ENCODE data around the gene NUP205.
A peak's percentile ranks its signal among the peaks of the same experiment; 100 is the strongest.
"Not testable (repeated sequence)": the region's sequence is repeated elsewhere in the genome, so short reads cannot be mapped to it uniquely, and the experiment has no call there.

NUP205 gene

GRCh38 chr7:135634191-135634878 lies 76.6 kb downstream of the NUP205 start:
- no peaks in the 10 kb centered on the region for H3K79me2 ChIP-seq (ENCODE audit: insufficient read depth, low read depth)
- H3K27ac ChIP-seq = no peak overlapping the region
- H3K4me3 ChIP-seq (IDR thresholded peaks at IDR 0.05; ENCODE audit: insufficient read depth, low read depth, low read length) = no peak overlapping the region
- no peaks in the 10 kb centered on the region for H3K27me3 ChIP-seq (ENCODE audit: insufficient read depth, low read depth)
- H2AFZ ChIP-seq (ENCODE audit: low read depth) = no peak overlapping the region
- peaks cover 9% of the 10 kb centered on the region for H3K36me3 ChIP-seq (ENCODE audit: insufficient read depth)
- H3K4me2 ChIP-seq = no peak overlapping the region
- no peak for TF ChIP-seq CTCF (conservative IDR thresholded peaks at IDR 0.05; ENCODE audit: low read depth, low read length)
- H3K4me1 ChIP-seq (ENCODE audit: low read depth, poor library complexity, severe bottlenecking) = no peaks in the 10 kb centered on the region
- no peak overlapping the region for H3K9ac ChIP-seq
- no peaks in the 10 kb centered on the region for H4K20me1 ChIP-seq (ENCODE audit: insufficient read depth)

GRCh38 chr7:135639690-135640089 lies 82.0 kb downstream of the NUP205 start:
- H3K9ac ChIP-seq; H4K20me1 ChIP-seq (ENCODE audit: insufficient read depth); H3K4me1 ChIP-seq (ENCODE audit: low read depth, poor library complexity, severe bottlenecking); H3K27me3 ChIP-seq (ENCODE audit: insufficient read depth, low read depth); H3K4me3 ChIP-seq (IDR thresholded peaks at IDR 0.05; ENCODE audit: insufficient read depth, low read depth, low read length); H3K27ac ChIP-seq; H2AFZ ChIP-seq (ENCODE audit: low read depth); H3K4me2 ChIP-seq; H3K36me3 ChIP-seq (ENCODE audit: insufficient read depth); H3K79me2 ChIP-seq (ENCODE audit: insufficient read depth, low read depth): not testable (repeated sequence)

- H3K36me3 ChIP-seq (ENCODE audit: insufficient read depth) = peaks cover 5% of the 10 kb centered on the region; the same call in 1 of the 2 replicates
- no peak overlapping the region for H3K4me3 ChIP-seq (IDR thresholded peaks at IDR 0.05; ENCODE audit: insufficient read depth, low read depth, low read length)
- no peak; the same call in 1 of the 2 replicates for TF ChIP-seq CTCF (conservative IDR thresholded peaks at IDR 0.05; ENCODE audit: low read depth, low read length)
- no peaks in the 10 kb centered on the region for H3K4me1 ChIP-seq (ENCODE audit: low read depth, poor library complexity, severe bottlenecking)
- H3K4me2 ChIP-seq = no peak overlapping the region
- no peak overlapping the region for H2AFZ ChIP-seq (ENCODE audit: low read depth)
- no peaks in the 10 kb centered on the region for H3K27me3 ChIP-seq (ENCODE audit: insufficient read depth, low read depth)
- H3K27ac ChIP-seq = no peak overlapping the region
- H3K79me2 ChIP-seq (ENCODE audit: insufficient read depth, low read depth) = no peaks in the 10 kb centered on the region
- no peak overlapping the region for H3K9ac ChIP-seq
- H4K20me1 ChIP-seq (ENCODE audit: insufficient read depth) = no peaks in the 10 kb centered on the region
Observed at GRCh38 chr7:135644154-135644553, 86.4 kb downstream of the NUP205 start.

GRCh38 chr7:135644729-135645128 lies 87.0 kb downstream of the NUP205 start:
- Histone ChIP-seq H3K4me3 (IDR thresholded peaks at IDR 0.05; ENCODE audit: insufficient read depth, low read depth, low read length) (no peak overlapping the region), H3K27me3 (ENCODE audit: insufficient read depth, low read depth) (no peaks in the 10 kb centered on the region), H3K79me2 (ENCODE audit: insufficient read depth, low read depth) (no peaks in the 10 kb centered on the region), H3K4me2 (no peak overlapping the region), H3K9ac (no peak overlapping the region), H3K4me1 (ENCODE audit: low read depth, poor library complexity, severe bottlenecking) (no peaks in the 10 kb centered on the region), H4K20me1 (ENCODE audit: insufficient read depth) (no peaks in the 10 kb centered on the region), H3K27ac (no peak overlapping the region), H2AFZ (ENCODE audit: low read depth) (no peak overlapping the region), H3K36me3 (ENCODE audit: insufficient read depth) (peaks cover 5% of the 10 kb centered on the region; the same call in 1 of the 2 replicates)
- no peak for TF ChIP-seq CTCF (conservative IDR thresholded peaks at IDR 0.05; ENCODE audit: low read depth, low read length)

GRCh38 chr7:135645296-135645904 lies 87.7 kb downstream of the NUP205 start:
- Histone ChIP-seq H3K4me1 (ENCODE audit: low read depth, poor library complexity, severe bottlenecking) (no peaks in the 10 kb centered on the region), H4K20me1 (ENCODE audit: insufficient read depth) (no peaks in the 10 kb centered on the region), H3K27ac (no peak overlapping the region), H3K9ac (no peak overlapping the region), H3K36me3 (ENCODE audit: insufficient read depth) (peaks cover 5% of the 10 kb centered on the region; the same call in 1 of the 2 replicates), H3K4me3 (IDR thresholded peaks at IDR 0.05; ENCODE audit: insufficient read depth, low read depth, low read length) (no peak overlapping the region), H3K4me2 (no peak overlapping the region), H3K79me2 (ENCODE audit: insufficient read depth, low read depth) (no peaks in the 10 kb centered on the region), H3K27me3 (ENCODE audit: insufficient read depth, low read depth) (no peaks in the 10 kb centered on the region), H2AFZ (ENCODE audit: low read depth) (no peak overlapping the region)
- peak; percentile 89 for TF ChIP-seq CTCF (conservative IDR thresholded peaks at IDR 0.05; ENCODE audit: low read depth, low read length)

Measured in KMS-11 (cell line).